GM21367 (cell line): ENCODE data around the gene PLD1.
"Not testable (repeated sequence)": the region's sequence is repeated elsewhere in the genome, so short reads cannot be mapped to it uniquely, and the experiment has no call there.

Source experiments
- ATAC-seq: cut with Tn5 transposase; IDR thresholded peaks from one replicate; pipeline ENCODE4 v1.9.1; 2021; ENCODE audit not compliant: unreplicated experiment

PLD1 gene

GRCh38 chr3:171815973-171816595, 5.8 kb upstream of the PLD1 start:
- ATAC-seq: no peak

- not testable (repeated sequence) for ATAC-seq
Measured at GRCh38 chr3:171814662-171815061, 4.4 kb upstream of the PLD1 start.

GRCh38 chr3:171813897-171814460, 3.7 kb upstream of the PLD1 start:
- ATAC-seq: peak; percentile 34

GRCh38 chr3:171813278-171813896, 3.1 kb upstream of the PLD1 start:
- no peak for ATAC-seq

- no peak for ATAC-seq
Measured at GRCh38 chr3:171812811-171813210, 2.5 kb upstream of the PLD1 start.

- ATAC-seq: no peak
Measured at GRCh38 chr3:171811913-171812335, 1.6 kb upstream of the PLD1 start.

- no peak for ATAC-seq
Measured at GRCh38 chr3:171811295-171811912, 1.1 kb upstream of the PLD1 start.

- ATAC-seq: no peak
Measured at GRCh38 chr3:171810629-171811294, 479 bp upstream of the PLD1 start.

GRCh38 chr3:171809611-171809860, 747 bp downstream of the PLD1 start:
- ATAC-seq: no peak

GRCh38 chr3:171807806-171808205, 2.5 kb downstream of the PLD1 start:
- ATAC-seq: no peak

- no peak for ATAC-seq
Measured at GRCh38 chr3:171807129-171807675, 3.1 kb downstream of the PLD1 start.

GRCh38 chr3:171806200-171807128, 3.8 kb downstream of the PLD1 start:
- no peak for ATAC-seq

GRCh38 chr3:171805687-171806086, 4.6 kb downstream of the PLD1 start:
- ATAC-seq: no peak

GRCh38 chr3:171804618-171805389, 5.5 kb downstream of the PLD1 start:
- ATAC-seq: no peak

- ATAC-seq: no peak
Measured at GRCh38 chr3:171803044-171803443, 7.2 kb downstream of the PLD1 start.

- no peak for ATAC-seq
Measured at GRCh38 chr3:171802590-171802956, 7.7 kb downstream of the PLD1 start.

GRCh38 chr3:171801738-171802589, 8.3 kb downstream of the PLD1 start:
- no peak for ATAC-seq

GRCh38 chr3:171799501-171799900, 10.8 kb downstream of the PLD1 start:
- ATAC-seq: no peak

- ATAC-seq: no peak
Measured at GRCh38 chr3:171797873-171798272, 12.4 kb downstream of the PLD1 start.
